ENCODE data around the gene CLCA4.
"Not testable (repeated sequence)": the region's sequence is repeated elsewhere in the genome, so short reads cannot be mapped to it uniquely, and the experiment has no call there.

Gene CLCA4

DNA sequence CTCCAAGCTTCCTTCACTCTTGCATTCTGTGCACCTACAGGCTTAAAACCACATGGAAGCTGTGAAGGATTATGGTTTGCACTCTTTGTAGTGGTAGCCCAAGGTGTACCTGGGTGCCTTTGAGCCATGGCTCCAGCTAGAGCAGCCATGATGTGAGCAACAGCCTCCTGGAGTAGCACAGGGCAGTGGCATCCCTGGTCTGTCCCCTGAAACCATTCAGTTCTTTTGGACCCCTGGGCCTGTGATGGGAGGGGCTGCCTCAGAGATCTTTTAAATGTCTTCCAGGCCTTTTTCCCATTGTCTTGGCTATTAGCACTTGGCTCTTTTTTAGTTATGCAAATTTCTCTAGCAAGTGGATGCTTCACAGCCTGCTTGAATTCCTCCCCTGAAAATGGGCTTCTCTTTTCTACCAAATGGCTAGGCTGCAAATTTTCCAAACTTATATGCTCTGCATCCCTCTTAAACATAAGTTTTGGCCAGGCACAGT lies 47.4 kb downstream of the CLCA4 start:
- Histone ChIP-seq H3K27ac (ENCODE audit: low read depth, low read length) (no peak overlapping the region), H3K27me3 (ENCODE audit: control insufficient read depth, insufficient read depth, low read length) (no peaks in the 10 kb centered on the region), H3K4me3 (ENCODE audit: low read length) (no peak overlapping the region), H3K36me3 (ENCODE audit: control insufficient read depth, insufficient read depth, low read length) (no peaks in the 10 kb centered on the region), H3K4me1 (ENCODE audit: control insufficient read depth, insufficient read depth, low read length) (no peaks in the 10 kb centered on the region), H3K9ac (ENCODE audit: low read length) (no peak overlapping the region)

DNA sequence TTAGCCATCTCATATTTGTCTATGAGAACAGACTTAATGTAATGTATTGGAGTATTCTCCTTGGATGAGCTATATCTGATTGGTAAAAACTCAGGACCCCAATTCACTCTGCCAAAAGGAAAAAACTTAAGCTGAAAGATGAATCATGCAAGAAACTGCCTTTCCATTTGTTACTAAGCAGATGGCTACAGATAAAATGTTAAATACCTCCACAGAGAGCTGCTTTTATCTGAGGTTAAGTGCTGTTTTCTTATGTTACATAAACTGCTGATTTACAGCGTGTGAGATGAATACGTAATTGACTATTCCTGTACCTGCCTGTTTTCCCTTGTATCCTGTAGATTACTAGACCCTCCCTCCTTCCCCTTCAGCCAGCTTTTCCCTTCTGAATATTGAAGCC lies 49.3 kb downstream of the CLCA4 start:
- no peak overlapping the region for H3K4me3 ChIP-seq (ENCODE audit: low read length)
- H3K4me1 ChIP-seq (ENCODE audit: control insufficient read depth, insufficient read depth, low read length), result no peaks in the 10 kb centered on the region
- H3K36me3 ChIP-seq (ENCODE audit: control insufficient read depth, insufficient read depth, low read length), result no peaks in the 10 kb centered on the region
- H3K9ac ChIP-seq (ENCODE audit: low read length), result no peak overlapping the region
- H3K27ac ChIP-seq (ENCODE audit: low read depth, low read length), result no peak overlapping the region
- no peaks in the 10 kb centered on the region for H3K27me3 ChIP-seq (ENCODE audit: control insufficient read depth, insufficient read depth, low read length)

GRCh38 chr1:86596741-86597290 lies 49.9 kb downstream of the CLCA4 start:
- no peak overlapping the region for H3K4me3 ChIP-seq (ENCODE audit: low read length)

GRCh38 chr1:86606080-86606479 lies 59.2 kb downstream of the CLCA4 start:
- not testable (repeated sequence) for H3K36me3 ChIP-seq (ENCODE audit: control insufficient read depth, insufficient read depth, low read length); H3K9ac ChIP-seq (ENCODE audit: low read length); H3K27me3 ChIP-seq (ENCODE audit: control insufficient read depth, insufficient read depth, low read length); H3K27ac ChIP-seq (ENCODE audit: low read depth, low read length); H3K4me3 ChIP-seq (ENCODE audit: low read length); H3K4me1 ChIP-seq (ENCODE audit: control insufficient read depth, insufficient read depth, low read length)

More at GRCh38 chr1:86596741-86597290, 49.9 kb downstream of the CLCA4 start:
- Histone ChIP-seq H3K27me3 (ENCODE audit: control insufficient read depth, insufficient read depth, low read length) (no peaks in the 10 kb centered on the region), H3K9ac (ENCODE audit: low read length) (no peak overlapping the region), H3K4me1 (ENCODE audit: control insufficient read depth, insufficient read depth, low read length) (no peaks in the 10 kb centered on the region), H3K27ac (ENCODE audit: low read depth, low read length) (no peak overlapping the region), H3K36me3 (ENCODE audit: control insufficient read depth, insufficient read depth, low read length) (no peaks in the 10 kb centered on the region)

GRCh38 chr1:86616433-86616832 lies 69.6 kb downstream of the CLCA4 start:
- no peak overlapping the region for H3K4me3 ChIP-seq (ENCODE audit: low read length)
- no peaks in the 10 kb centered on the region for H3K4me1 ChIP-seq (ENCODE audit: control insufficient read depth, insufficient read depth, low read length)
- no peaks in the 10 kb centered on the region for H3K36me3 ChIP-seq (ENCODE audit: control insufficient read depth, insufficient read depth, low read length)
- H3K27ac ChIP-seq (ENCODE audit: low read depth, low read length), result no peak overlapping the region
- H3K27me3 ChIP-seq (ENCODE audit: control insufficient read depth, insufficient read depth, low read length), result no peaks in the 10 kb centered on the region
- no peak overlapping the region for H3K9ac ChIP-seq (ENCODE audit: low read length)

DNA sequence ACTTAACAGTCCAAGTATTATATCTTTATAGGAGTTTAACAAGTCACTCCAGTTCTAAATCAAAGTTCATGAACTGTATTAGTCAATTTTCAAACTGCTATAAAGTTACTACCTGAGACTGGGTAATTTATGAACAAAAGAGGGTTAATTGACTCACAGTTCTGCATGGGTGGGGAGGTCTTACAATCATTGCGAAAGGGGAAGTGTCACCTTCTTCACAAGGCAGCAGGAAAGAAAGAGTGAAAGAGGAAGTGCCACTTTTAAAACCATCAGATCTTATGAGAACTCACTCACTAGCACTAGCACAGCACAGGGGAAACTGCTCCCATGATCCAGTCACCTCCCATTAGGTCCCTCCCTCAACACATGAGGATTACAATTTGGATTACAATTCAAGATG lies 70.0 kb downstream of the CLCA4 start:
- Histone ChIP-seq H3K27ac (ENCODE audit: low read depth, low read length) (no peak overlapping the region), H3K9ac (ENCODE audit: low read length) (no peak overlapping the region), H3K4me1 (ENCODE audit: control insufficient read depth, insufficient read depth, low read length) (no peaks in the 10 kb centered on the region), H3K27me3 (ENCODE audit: control insufficient read depth, insufficient read depth, low read length) (no peaks in the 10 kb centered on the region), H3K4me3 (ENCODE audit: low read length) (no peak overlapping the region), H3K36me3 (ENCODE audit: control insufficient read depth, insufficient read depth, low read length) (no peaks in the 10 kb centered on the region)

DNA sequence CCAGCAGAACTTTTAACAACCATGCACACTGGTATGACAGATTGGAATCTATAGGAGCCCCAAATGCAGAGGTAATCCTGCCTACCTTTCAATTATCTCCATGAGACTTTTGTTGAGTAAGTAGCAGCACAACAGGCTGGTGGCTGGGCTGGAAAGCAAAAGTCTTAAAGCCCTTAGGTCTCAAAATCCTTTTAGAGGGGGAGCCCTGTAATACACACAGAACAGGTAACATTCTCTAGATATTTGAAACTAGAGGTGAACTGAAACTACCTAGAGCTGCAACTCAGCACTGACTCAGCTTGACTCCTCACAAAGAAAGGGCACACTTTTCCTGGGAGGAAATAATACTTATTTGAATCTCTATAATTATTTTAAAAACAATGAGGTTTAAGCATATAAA lies 71.5 kb downstream of the CLCA4 start:
- Histone ChIP-seq H3K36me3 (ENCODE audit: control insufficient read depth, insufficient read depth, low read length) (no peaks in the 10 kb centered on the region), H3K9ac (ENCODE audit: low read length) (no peak overlapping the region), H3K27me3 (ENCODE audit: control insufficient read depth, insufficient read depth, low read length) (no peaks in the 10 kb centered on the region), H3K27ac (ENCODE audit: low read depth, low read length) (no peak overlapping the region), H3K4me3 (ENCODE audit: low read length) (no peak overlapping the region), H3K4me1 (ENCODE audit: control insufficient read depth, insufficient read depth, low read length) (no peaks in the 10 kb centered on the region)

DNA sequence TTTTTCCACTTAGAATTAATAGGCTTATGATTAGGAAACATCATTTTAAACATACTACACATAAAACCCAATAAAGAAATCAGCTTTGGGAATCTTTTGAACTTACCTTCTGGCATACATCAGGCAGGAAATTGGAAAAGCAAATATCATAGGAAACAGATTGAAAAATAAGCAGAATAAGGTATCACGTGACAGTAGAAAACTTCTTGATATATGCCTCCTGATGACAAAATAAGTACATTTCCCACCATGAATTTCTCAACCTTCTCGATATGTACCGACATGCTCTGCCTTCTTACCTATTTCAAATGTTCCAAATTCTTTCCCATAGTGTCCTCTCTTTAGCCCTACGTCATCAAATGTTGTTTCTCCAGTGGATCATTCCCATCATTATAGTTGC lies 72.4 kb downstream of the CLCA4 start:
- no peak overlapping the region for H3K4me3 ChIP-seq (ENCODE audit: low read length)
- no peak overlapping the region for H3K27ac ChIP-seq (ENCODE audit: low read depth, low read length)
- no peaks in the 10 kb centered on the region for H3K4me1 ChIP-seq (ENCODE audit: control insufficient read depth, insufficient read depth, low read length)
- no peaks in the 10 kb centered on the region for H3K27me3 ChIP-seq (ENCODE audit: control insufficient read depth, insufficient read depth, low read length)
- H3K36me3 ChIP-seq (ENCODE audit: control insufficient read depth, insufficient read depth, low read length), result no peaks in the 10 kb centered on the region
- H3K9ac ChIP-seq (ENCODE audit: low read length), result no peak overlapping the region

DNA sequence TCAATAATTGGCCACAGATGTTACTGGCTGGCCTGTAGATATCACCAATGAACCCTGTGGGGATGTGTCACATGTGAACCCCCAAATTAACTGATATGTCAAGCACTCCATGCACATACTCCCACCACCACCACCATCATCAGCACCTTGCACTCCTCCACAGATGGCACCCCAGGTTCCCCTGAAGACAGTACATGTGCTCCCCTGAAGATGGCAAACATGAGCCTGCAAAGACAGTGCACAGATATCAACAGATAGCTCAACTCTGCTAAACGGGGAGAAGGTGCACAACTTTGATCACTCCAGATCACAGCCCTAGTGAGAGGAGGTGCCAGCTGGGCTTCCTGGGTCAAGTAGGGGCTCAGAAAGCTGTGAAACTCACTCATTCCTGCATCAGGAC lies 74.4 kb downstream of the CLCA4 start:
- Histone ChIP-seq H3K4me1 (ENCODE audit: control insufficient read depth, insufficient read depth, low read length) (no peaks in the 10 kb centered on the region), H3K27ac (ENCODE audit: low read depth, low read length) (no peak overlapping the region), H3K4me3 (ENCODE audit: low read length) (no peak overlapping the region), H3K9ac (ENCODE audit: low read length) (no peak overlapping the region), H3K27me3 (ENCODE audit: control insufficient read depth, insufficient read depth, low read length) (no peaks in the 10 kb centered on the region), H3K36me3 (ENCODE audit: control insufficient read depth, insufficient read depth, low read length) (no peaks in the 10 kb centered on the region)
